GM23248 (cell line): ENCODE data around the gene REPS2. TPM values are rescaled to one million over a fixed set of nuclear protein-coding genes. Genes with fewer than 3 reads are reported as not detected.

Source experiments
- DNase-seq: peaks from one replicate; pipeline ENCODE4 v3.0.0-alpha.2; 2015
- H2AFZ ChIP-seq: fragments of 200-600 bp; sonication (generic); 2 replicates; pipeline ENCODE4 v1.6.1; 2016; ENCODE audit warnings: antibody characterized with exemption
- H3F3A ChIP-seq: fragments of 200-600 bp; sonication (generic); 2 replicates; pipeline ENCODE4 v1.6.1; 2016; ENCODE audit warnings: mild to moderate bottlenecking, antibody characterized with exemption, mixed run types; ENCODE audit not compliant: insufficient read depth
- H3K27ac ChIP-seq: fragments of 200-600 bp; sonication (generic); 2 replicates; pipeline ENCODE4 v1.5.1; 2016; ENCODE audit warnings: mild to moderate bottlenecking
- H3K27me3 ChIP-seq: fragments of 200-600 bp; sonication (generic); replicated peaks from 2 replicates; pipeline ENCODE4 v1.6.1; 2016; ENCODE audit warnings: mild to moderate bottlenecking; ENCODE audit not compliant: insufficient read depth
- H3K36me3 ChIP-seq: fragments of 200-600 bp; sonication (generic); 2 replicates; pipeline ENCODE4 v1.6.1; 2016; ENCODE audit warnings: low read depth, mild to moderate bottlenecking
- H3K4me1 ChIP-seq: fragments of 200-600 bp; sonication (generic); 2 replicates; pipeline ENCODE4 v1.6.1; 2016; ENCODE audit warnings: mild to moderate bottlenecking; ENCODE audit not compliant: insufficient read depth
- H3K4me2 ChIP-seq: fragments of 200-600 bp; sonication (generic); one replicate; pipeline ENCODE4 v1.6.1; 2016; ENCODE audit warnings: mild to moderate bottlenecking; ENCODE audit not compliant: unreplicated experiment
- H3K4me3 ChIP-seq: fragments of 200-600 bp; sonication (generic); 2 replicates; pipeline ENCODE4 v1.5.1; 2016; ENCODE audit warnings: mild to moderate bottlenecking
- H3K79me2 ChIP-seq: fragments of 200-600 bp; sonication (generic); 2 replicates; pipeline ENCODE4 v1.6.1; 2016; ENCODE audit warnings: mild to moderate bottlenecking; ENCODE audit not compliant: insufficient read depth
- H3K9ac ChIP-seq: fragments of 200-600 bp; sonication (generic); 2 replicates; pipeline ENCODE4 v1.6.1; 2016; ENCODE audit warnings: mild to moderate bottlenecking
- H3K9me2 ChIP-seq: fragments of 200-600 bp; sonication (generic); 2 replicates; pipeline ENCODE4 v1.6.1; 2016; ENCODE audit warnings: mixed run types, mild to moderate bottlenecking, moderate library complexity; ENCODE audit not compliant: insufficient read depth
- H3K9me3 ChIP-seq: fragments of 200-600 bp; sonication (generic); one replicate; pipeline ENCODE4 v1.6.1; 2017; ENCODE audit warnings: low read depth
- H4K20me1 ChIP-seq: fragments of 200-600 bp; sonication (generic); 2 replicates; pipeline ENCODE4 v1.6.0; 2016; ENCODE audit not compliant: insufficient read depth
- EZH2 ChIP-seq: fragments of 200-600 bp; sonication (generic); IDR thresholded peaks from 2 replicates; pipeline ENCODE4 v1.6.1; 2018; ENCODE audit warnings: antibody characterized with exemption, mild to moderate bottlenecking; ENCODE audit not compliant: insufficient read depth, poor library complexity, severe bottlenecking
- EZH2phosphoT487 ChIP-seq: fragments of 200-600 bp; sonication (generic); IDR thresholded peaks from 2 replicates; pipeline ENCODE4 v1.6.1; 2018; ENCODE audit warnings: antibody characterized with exemption, moderate library complexity, mild to moderate bottlenecking, low read depth; ENCODE audit not compliant: insufficient read depth
- WGBS, 2 experiments: methylation state at CpG; one replicate each; pipeline ENCODE4 v1.1.6; 2015 to 2017; ENCODE audit warnings: low lambda C conversion rate in 2 of 2, low coverage in 1 of 2; ENCODE audit errors: missing lambda C conversion rate in 2 of 2; 5-methylcytosine and 5-hydroxymethylcytosine counted together
- in situ Hi-C: fragments of 300-500 bp; cut with MboI; formaldehyde crosslinking; loops from 2 replicates; pipeline ENCODE4 v1.15.0; 2020
- polyA plus RNA-seq: library from polyadenylated mRNA; unstranded; fragments of >200 nt; fragmentation: Nextera tagmentation; extraction: Ambion mirVana; gene quantifications from 2 replicates; pipeline ENCODE4 v1.2.1, GENCODE V29; 2016
- total RNA-seq: library from RNA; depleted of rRNA; stranded (reverse); fragments of >200 nt; shearing (Covaris generic); gene quantifications from 2 replicates; pipeline ENCODE4 v1.2.3, GENCODE V29; 2014

The REPS2 gene
- total and polyA plus RNA-seq, 2 experiments from 2014 or later, result 0.03 to 0.11 TPM

GRCh38 chrX:17024886-17025285 is 78.4 kb downstream of the REPS2 start:
- Histone ChIP-seq H4K20me1 (no peaks in the 10 kb centered on the region), H3K4me1 (peaks cover 17% of the 10 kb centered on the region), H3K27me3 (no peaks in the 10 kb centered on the region), H3K27ac (no peak overlapping the region), H3K79me2 (no peaks in the 10 kb centered on the region), H3F3A (peaks cover 12% of the 10 kb centered on the region; the same call in 1 of the 2 replicates), H3K9me2 (no peaks in the 10 kb centered on the region), H3K4me3 (no peak overlapping the region), H2AFZ (no peak overlapping the region), H3K4me2 (no peak overlapping the region), H3K36me3 (no peaks in the 10 kb centered on the region), H3K9me3 (no peaks in the 10 kb centered on the region), H3K9ac (no peak overlapping the region)
- in situ Hi-C loops, result no loop called here
- WGBS, 2 experiments, result 86 to 100% methylated on average over 4 to 11 of the region's 11 CpGs
- TF ChIP-seq EZH2 (no peak), EZH2phosphoT487 (no peak)
- no peak for DNase-seq

- no peaks in the 10 kb centered on the region for H3K36me3 ChIP-seq
- WGBS, 2 experiments, result 77 to 83% methylated on average over 7 of the region's 7 CpGs
- no peak overlapping the region for H3K4me2 ChIP-seq
- no peak overlapping the region for H3K27ac ChIP-seq
- in situ Hi-C loops, result no loop called here
- no peak overlapping the region for H3K4me3 ChIP-seq
- peaks cover 12% of the 10 kb centered on the region; the same call in 1 of the 2 replicates for H3F3A ChIP-seq
- H4K20me1 ChIP-seq, result no peaks in the 10 kb centered on the region
- no peaks in the 10 kb centered on the region for H3K79me2 ChIP-seq
- TF ChIP-seq EZH2phosphoT487 (no peak), EZH2 (no peak)
- peaks cover 17% of the 10 kb centered on the region for H3K4me1 ChIP-seq
- no peak overlapping the region for H3K9ac ChIP-seq
- H3K9me3 ChIP-seq, result no peaks in the 10 kb centered on the region
- no peaks in the 10 kb centered on the region for H3K27me3 ChIP-seq
- no peak for DNase-seq
- no peaks in the 10 kb centered on the region for H3K9me2 ChIP-seq
- no peak overlapping the region for H2AFZ ChIP-seq
Measured at GRCh38 chrX:17025621-17026302, 79.3 kb downstream of the REPS2 start.

- in situ Hi-C loops, result no loop called here
- H3K4me3 ChIP-seq, result no peak overlapping the region
- DNase-seq, result no peak
- no peak overlapping the region for H3K9ac ChIP-seq
- H3F3A ChIP-seq, result no peaks in the 10 kb centered on the region
- H3K4me2 ChIP-seq, result no peak overlapping the region
- 89 to 90% methylated on average over 2 of the region's 2 CpGs for WGBS, 2 experiments
- H3K9me2 ChIP-seq, result no peaks in the 10 kb centered on the region
- H3K36me3 ChIP-seq, result no peaks in the 10 kb centered on the region
- no peak overlapping the region for H2AFZ ChIP-seq
- TF ChIP-seq EZH2phosphoT487, result no peak
- TF ChIP-seq EZH2, result no peak
- no peaks in the 10 kb centered on the region for H4K20me1 ChIP-seq
- no peak overlapping the region for H3K27ac ChIP-seq
- H3K9me3 ChIP-seq, result no peaks in the 10 kb centered on the region
- H3K27me3 ChIP-seq, result no peaks in the 10 kb centered on the region
- no peaks in the 10 kb centered on the region; the same call in 1 of the 2 replicates for H3K4me1 ChIP-seq
- no peaks in the 10 kb centered on the region for H3K79me2 ChIP-seq
Measured at GRCh38 chrX:17027931-17028330, 81.5 kb downstream of the REPS2 start.

GRCh38 chrX:17028356-17028755 is 81.9 kb downstream of the REPS2 start:
- no peaks in the 10 kb centered on the region; the same call in 1 of the 2 replicates for H3K4me1 ChIP-seq
- no peak for TF ChIP-seq EZH2phosphoT487
- no peak for TF ChIP-seq EZH2
- in situ Hi-C loops, result no loop called here

GRCh38 chrX:17030092-17030491 is 83.6 kb downstream of the REPS2 start:
- Histone ChIP-seq H3K27me3 (no peaks in the 10 kb centered on the region), H3K9me2 (no peaks in the 10 kb centered on the region), H3K9ac (no peak overlapping the region), H3K4me3 (no peak overlapping the region), H3K4me2 (no peak overlapping the region), H3K9me3 (no peaks in the 10 kb centered on the region), H2AFZ (no peak overlapping the region), H3K27ac (no peak overlapping the region), H3K4me1 (no peaks in the 10 kb centered on the region; the same call in 1 of the 2 replicates), H3K79me2 (no peaks in the 10 kb centered on the region), H4K20me1 (no peaks in the 10 kb centered on the region), H3K36me3 (no peaks in the 10 kb centered on the region), H3F3A (no peaks in the 10 kb centered on the region)
- WGBS, 2 experiments, result 62 to 65% methylated on average over 4 of the region's 4 CpGs
- TF ChIP-seq EZH2 (no peak), EZH2phosphoT487 (no peak)
- no peak for DNase-seq
- in situ Hi-C loops, result no loop called here

More at GRCh38 chrX:17028356-17028755, 81.9 kb downstream of the REPS2 start:
- Histone ChIP-seq H2AFZ (no peak overlapping the region), H3K36me3 (no peaks in the 10 kb centered on the region), H3K9me2 (no peaks in the 10 kb centered on the region), H3K27ac (no peak overlapping the region), H3K79me2 (no peaks in the 10 kb centered on the region), H3F3A (no peaks in the 10 kb centered on the region), H3K4me2 (no peak overlapping the region), H3K27me3 (no peaks in the 10 kb centered on the region), H3K9ac (no peak overlapping the region), H4K20me1 (no peaks in the 10 kb centered on the region), H3K9me3 (no peaks in the 10 kb centered on the region), H3K4me3 (no peak overlapping the region)
- no peak for DNase-seq
